22Rv1 (cell line): ENCODE data around the gene RAB1A.

Experiments
- ZFX ChIP-seq: fragments of 450-650 bp; IDR thresholded peaks from 2 replicates; pipeline ENCODE4 v1.6.1; 2017; ENCODE audit warnings: antibody characterized with exemption, borderline replicate concordance
- TF ChIP-seq, protein P1 (sequence below): fragments of 450-650 bp; IDR thresholded peaks from 2 replicates; pipeline ENCODE4 v1.5.1; 2017; ENCODE audit warnings: mild to moderate bottlenecking

DNA sequence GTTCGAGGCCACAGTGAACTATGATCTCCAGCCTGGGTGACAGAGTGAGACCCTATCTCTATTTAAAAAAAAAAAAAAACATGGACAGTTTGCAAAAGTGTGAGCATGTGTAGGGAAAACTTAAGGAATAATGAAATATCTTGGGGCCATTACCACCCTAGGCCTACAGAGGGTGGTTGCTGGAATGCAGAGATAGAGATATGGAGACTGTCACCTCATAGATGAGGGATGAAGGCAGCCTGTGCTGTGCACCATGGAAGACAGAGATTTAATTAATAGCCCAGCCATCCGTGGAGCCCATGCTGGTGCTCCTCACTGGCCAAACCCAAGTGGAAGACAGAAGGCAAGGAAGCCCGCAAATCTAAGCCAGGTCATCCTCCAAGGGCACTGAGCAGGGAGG is 90.3 kb downstream of the RAB1A start:
- TF ChIP-seq, protein P1, sequence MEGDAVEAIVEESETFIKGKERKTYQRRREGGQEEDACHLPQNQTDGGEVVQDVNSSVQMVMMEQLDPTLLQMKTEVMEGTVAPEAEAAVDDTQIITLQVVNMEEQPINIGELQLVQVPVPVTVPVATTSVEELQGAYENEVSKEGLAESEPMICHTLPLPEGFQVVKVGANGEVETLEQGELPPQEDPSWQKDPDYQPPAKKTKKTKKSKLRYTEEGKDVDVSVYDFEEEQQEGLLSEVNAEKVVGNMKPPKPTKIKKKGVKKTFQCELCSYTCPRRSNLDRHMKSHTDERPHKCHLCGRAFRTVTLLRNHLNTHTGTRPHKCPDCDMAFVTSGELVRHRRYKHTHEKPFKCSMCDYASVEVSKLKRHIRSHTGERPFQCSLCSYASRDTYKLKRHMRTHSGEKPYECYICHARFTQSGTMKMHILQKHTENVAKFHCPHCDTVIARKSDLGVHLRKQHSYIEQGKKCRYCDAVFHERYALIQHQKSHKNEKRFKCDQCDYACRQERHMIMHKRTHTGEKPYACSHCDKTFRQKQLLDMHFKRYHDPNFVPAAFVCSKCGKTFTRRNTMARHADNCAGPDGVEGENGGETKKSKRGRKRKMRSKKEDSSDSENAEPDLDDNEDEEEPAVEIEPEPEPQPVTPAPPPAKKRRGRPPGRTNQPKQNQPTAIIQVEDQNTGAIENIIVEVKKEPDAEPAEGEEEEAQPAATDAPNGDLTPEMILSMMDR, result no peak
- no peak for TF ChIP-seq ZFX
